ENCODE results near the gene GTF3C4.

GTF3C4 gene, protein sequence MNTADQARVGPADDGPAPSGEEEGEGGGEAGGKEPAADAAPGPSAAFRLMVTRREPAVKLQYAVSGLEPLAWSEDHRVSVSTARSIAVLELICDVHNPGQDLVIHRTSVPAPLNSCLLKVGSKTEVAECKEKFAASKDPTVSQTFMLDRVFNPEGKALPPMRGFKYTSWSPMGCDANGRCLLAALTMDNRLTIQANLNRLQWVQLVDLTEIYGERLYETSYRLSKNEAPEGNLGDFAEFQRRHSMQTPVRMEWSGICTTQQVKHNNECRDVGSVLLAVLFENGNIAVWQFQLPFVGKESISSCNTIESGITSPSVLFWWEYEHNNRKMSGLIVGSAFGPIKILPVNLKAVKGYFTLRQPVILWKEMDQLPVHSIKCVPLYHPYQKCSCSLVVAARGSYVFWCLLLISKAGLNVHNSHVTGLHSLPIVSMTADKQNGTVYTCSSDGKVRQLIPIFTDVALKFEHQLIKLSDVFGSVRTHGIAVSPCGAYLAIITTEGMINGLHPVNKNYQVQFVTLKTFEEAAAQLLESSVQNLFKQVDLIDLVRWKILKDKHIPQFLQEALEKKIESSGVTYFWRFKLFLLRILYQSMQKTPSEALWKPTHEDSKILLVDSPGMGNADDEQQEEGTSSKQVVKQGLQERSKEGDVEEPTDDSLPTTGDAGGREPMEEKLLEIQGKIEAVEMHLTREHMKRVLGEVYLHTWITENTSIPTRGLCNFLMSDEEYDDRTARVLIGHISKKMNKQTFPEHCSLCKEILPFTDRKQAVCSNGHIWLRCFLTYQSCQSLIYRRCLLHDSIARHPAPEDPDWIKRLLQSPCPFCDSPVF

DNA sequence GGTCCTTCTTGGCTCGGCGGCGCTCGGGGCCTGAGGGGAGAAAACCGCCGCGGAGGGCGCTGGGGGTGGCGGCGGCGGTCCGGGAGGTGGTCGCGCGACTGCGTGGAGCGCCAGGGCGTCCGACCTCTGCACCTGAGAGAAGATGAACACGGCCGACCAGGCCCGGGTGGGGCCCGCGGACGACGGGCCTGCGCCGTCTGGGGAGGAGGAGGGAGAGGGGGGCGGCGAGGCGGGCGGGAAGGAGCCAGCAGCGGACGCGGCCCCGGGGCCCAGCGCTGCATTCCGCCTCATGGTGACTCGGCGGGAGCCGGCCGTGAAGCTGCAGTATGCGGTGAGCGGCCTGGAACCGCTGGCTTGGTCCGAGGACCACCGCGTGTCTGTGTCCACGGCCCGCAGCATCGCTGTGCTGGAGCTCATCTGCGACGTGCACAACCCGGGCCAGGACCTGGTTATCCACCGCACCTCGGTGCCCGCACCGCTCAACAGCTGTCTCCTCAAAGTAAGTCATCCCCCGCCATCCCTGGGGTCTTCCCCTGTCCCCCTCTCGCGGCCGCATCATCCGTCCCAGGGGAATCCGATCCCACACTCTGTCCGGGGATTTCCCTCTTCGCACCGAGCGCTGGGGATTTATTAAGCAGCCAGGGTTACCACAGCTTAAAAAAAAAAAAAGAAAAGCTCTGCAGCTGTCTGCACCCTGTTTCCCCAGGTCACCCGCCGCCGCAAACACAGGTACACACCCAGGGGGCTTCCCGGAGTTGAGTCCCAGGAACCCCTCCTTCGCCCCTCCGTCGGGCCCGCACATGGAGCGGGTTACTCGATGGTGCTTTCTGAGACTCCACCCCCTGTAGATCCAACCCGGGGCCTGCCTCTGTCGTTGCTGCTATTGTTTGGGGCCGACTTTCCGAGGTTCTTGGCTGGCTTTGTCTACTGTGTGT, at the start of gene GTF3C4:
Gene GTF3C4 (plus strand): TSS at position 8 of the 935 bp plus-strand sequence. CDS start 135 bp downstream, at position 143.
- DNase-seq = peak; percentile 40

DNA sequence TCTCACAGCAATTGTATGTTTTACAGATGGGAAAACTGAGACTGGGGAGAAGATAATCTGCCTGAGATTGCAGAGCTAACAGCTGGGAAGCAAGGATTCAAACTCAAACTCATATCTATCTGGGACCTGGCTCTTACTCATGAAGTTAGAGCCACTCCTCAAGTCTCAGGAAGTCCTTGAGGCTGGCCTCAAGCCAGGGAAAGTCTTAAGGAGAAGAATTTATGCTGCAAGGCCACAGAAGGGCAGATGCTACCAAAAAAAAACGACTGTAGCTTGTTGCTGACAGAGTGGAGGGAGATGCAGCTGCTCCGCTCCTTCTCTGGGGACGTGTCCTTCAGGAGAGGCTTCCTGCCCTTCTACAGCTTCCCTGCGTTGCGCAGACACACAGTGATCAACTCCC, 48.1 kb upstream of the GTF3C4 start:
- DNase-seq = no peak

DNA sequence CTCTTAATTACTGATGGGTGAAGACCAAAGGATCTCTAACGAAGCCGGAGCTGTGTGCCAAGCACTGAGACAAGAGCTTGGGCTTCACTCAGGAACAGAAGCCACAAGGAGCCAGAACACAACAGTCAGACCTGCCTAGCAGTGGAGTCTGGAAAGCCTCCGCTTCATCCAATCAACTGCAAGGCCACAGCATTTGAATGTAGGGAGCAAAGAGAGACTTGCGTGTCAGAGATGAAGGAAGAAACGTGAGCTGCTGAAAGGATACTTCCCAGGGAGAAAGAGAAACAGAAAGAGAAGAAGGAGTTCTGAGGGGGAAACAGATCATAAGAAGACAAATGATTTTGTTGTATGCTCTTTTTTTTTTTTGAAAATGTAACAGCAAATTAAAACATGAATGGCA, 44.0 kb upstream of the GTF3C4 start:
- DNase-seq = no peak

GRCh38 chr9:132627106-132627505, 43.2 kb upstream of the GTF3C4 start:
- no peak for DNase-seq

DNA sequence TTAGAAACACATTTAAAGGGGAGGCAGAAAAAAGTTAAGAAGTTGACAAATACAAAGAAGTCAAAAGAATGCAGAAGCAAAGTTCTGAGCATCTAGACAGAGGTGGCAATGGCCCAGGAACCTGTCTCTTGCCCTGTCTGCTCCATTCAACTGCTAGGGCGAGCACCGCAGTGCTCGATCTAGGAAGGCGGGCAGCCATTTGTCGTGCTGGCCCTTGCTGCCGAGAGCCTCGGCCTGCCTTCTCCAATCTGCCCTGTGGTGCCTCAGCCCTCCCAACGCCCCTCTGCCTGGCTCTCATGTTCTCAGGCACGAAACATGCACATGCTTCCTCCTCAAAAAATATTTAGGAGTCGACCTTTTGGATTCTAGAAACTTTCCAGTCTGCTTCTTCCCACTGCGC, 42.7 kb upstream of the GTF3C4 start:
- DNase-seq = no peak

GRCh38 chr9:132628746-132629145, 41.5 kb upstream of the GTF3C4 start:
- DNase-seq = no peak

- no peak for DNase-seq
Measured at GRCh38 chr9:132630116-132630515, 40.1 kb upstream of the GTF3C4 start.

DNA sequence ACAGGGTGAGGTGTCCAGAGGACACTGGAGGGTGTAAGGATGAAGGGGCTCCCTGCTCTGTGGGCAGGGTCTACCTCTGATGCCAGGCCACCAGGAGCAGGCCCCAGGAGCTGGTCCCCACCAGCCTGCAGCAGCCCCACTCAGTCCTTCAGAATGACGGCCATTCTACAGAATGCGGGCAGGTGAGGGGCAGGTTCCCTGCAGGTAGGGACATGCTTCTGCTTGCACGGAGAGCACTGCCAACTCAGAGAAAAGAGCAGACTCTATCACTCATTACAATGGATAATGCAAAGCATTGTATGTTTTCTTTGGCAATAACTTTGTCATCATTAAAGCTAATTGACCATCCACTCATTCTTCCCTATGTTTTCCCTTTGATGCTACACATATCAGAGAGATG, 39.5 kb upstream of the GTF3C4 start:
- DNase-seq = no peak

DNA sequence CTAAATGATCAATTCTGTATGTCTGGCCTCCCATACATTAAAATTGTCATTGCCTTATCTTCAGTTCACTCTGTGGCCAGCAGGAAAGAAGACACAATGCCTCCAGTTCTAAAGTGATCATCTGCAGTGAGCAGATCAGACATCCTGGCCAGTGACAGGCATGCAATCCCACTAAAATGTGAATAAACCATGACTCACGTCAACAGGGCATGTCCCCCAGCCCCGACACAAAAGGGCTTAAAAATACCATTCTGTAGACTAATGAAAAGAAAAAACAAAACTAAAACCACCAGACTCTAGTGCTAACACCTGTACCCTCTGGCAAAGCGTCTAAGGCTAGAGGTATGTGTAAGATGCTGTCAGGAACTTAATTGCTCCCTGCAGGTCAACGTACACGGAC, 39.0 kb upstream of the GTF3C4 start:
- DNase-seq = no peak

DNA sequence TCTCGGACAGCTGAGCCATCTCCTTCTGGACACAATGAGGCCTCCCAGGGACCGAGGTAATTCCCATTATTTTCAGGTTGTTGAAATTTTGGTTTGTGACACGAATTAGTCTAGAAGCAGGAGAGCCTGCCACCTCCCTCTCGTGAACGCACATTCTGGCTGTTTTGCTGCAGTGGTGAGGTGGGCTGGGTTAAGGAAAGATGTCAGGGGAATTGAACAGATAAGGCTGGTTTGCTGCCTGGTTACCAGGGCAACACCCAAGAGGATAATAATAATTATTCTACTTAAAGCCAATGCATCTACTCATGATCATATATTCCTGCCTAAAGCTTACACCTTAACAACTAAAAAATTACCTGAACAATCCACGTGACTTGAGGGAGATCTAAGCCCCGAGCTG, 38.6 kb upstream of the GTF3C4 start:
- DNase-seq = no peak

DNA sequence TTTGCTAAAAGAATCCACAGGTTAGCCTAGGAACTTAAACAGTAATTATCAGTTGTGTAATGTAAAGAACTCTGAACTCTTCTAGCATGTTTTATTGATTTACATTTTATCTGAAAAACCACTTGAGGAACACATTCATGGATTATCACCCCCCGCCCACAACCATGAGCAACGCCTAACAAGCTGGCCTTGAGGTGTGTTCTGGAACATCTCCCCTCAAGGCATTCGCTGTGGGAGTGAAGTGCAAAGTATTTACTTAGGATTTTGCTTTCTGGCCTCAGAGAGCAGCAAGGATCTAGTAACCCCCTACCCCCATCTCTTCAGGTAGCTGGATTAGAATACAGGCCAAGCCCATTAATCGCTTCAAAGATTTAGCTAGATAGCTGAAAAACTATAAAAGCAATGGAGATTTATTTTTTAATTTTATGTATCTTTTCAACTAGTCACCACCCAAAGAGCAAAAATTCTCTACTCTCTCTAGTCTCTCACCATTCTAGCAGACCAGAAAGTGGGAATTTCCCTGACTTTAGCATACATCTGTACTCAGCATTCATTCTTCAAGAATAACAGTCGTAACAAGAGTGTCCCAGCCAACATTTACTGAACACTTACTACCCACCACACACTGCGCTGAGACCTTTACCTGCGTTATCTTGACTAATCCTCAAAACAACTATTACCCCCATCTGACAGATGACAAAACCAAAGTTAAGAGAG, 37.7 kb upstream of the GTF3C4 start:
- DNase-seq = no peak

- DNase-seq = no peak
Measured at GRCh38 chr9:132634327-132634726, 35.9 kb upstream of the GTF3C4 start.

DNA sequence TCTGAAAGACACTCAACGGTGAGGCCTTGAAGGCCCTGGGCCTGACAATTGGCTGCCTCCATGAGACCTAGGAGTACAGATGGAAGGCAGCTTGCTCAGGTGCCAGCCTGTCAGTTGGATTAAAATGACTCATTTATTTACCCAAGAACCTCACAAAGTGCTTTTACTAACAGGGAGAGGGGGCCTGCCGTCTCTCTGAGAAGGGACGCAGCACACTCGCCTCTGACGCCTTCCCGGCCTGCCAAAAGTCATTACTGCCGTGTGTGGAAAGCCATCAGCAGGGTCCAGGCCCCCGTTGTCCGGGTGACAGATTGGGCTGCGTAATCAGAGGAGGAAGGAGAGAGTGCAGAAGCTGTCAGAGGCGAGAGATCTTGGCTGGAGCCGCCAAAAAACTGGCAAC, 32.9 kb upstream of the GTF3C4 start:
- DNase-seq = no peak

- DNase-seq = no peak
Measured at GRCh38 chr9:132637801-132638200, 32.5 kb upstream of the GTF3C4 start.

DNA sequence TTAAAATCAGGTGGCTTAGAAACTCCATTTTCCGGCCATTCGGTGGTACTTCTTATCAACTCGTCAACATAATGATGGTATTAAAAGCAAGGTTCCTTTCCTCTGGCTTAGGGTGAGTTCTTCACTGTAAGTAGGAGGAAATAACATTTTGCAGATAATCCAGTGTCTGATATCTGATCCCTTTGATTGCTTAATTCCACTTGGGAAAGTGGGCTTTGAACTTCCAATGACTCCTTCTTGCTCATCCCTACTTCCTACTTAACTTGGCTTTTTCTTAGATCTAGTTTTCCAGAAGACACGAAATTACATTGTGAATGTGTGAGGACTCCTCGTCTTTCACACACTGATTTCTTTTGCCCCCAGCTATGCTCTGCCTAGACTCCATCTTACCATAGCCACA, 32.0 kb upstream of the GTF3C4 start:
- DNase-seq = no peak

DNA sequence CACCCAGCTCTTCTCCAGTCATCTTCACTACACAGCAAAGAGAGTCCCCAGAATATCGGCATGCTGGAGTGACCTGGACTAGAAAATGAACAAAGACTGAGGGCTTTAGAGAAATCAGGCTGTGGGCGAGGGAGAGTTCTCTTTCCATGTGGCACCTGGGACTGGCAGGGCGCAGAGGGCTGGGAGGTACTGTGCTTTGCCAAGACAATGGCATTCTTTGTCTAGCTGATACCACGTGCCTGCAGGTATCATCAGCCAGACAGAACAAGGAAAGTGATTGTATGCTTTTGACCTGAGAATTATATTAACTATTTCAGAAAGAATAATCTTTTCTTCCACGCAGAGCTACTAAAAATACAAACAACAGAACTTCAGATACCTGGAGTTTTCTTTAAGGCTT, 30.9 kb upstream of the GTF3C4 start:
- no peak for DNase-seq

- DNase-seq = no peak
Measured at GRCh38 chr9:132641216-132641615, 29.0 kb upstream of the GTF3C4 start.

- no peak for DNase-seq
Measured at GRCh38 chr9:132644251-132644650, 26.0 kb upstream of the GTF3C4 start.

DNA sequence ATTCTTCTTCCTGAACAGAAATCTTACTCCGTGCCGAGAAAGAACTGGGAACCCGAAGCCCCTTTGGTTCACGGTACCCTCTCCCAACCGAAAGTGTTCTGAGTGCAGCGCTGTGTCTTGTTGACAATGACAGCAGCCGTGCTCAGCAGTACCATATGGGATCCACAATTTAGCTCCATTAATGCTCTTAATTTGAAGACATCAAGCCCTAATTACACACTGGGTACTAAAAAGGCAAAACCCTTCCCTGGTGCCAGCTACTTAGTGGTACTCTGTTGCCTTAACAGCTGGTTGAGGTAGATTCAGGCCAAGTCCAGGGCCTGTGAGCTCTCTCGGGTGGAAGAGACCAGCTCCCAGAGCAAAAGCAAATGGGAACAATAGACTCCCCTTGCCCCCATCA, 25.0 kb upstream of the GTF3C4 start:
- DNase-seq = no peak

GRCh38 chr9:132645711-132646110, 24.6 kb upstream of the GTF3C4 start:
- DNase-seq = no peak

- DNase-seq = no peak
Measured at GRCh38 chr9:132646726-132647125, 23.5 kb upstream of the GTF3C4 start.

DNA sequence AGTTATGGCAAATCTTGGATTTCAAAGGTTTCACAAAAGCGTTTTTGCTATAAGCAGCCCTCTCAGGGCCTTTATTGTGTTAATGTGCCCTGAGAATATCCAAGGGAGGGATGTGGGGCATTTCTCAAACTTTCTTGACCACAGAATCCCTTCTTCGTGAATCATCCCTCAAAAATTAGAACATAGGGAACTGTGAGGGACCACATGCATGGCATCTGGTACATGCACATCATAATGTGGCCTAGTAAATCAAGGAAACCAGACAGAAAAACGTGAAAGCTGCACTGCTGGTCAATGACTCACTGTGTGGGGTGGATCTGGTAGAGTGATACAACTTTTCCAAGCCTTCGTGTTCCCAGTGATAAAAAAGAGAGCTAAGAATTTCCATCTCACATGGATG, 22.9 kb upstream of the GTF3C4 start:
- DNase-seq = peak; percentile 5 to 16
